Activated T-cell treated with anti-CD3 and anti-CD28 coated beads for 24 hours (primary cell): ENCODE data around the gene MAPK12.

Experiments used
- DNase-seq: peaks from one replicate; pipeline ENCODE4 v3.0.0-alpha.2; 2020; ENCODE audit warnings: low read depth

MAPK12 gene

GRCh38 chr22:50261615-50262459, at the start of gene MAPK12:
Gene MAPK12, minus strand, starts transcription at chr22:50261683. Its CDS starts 174 bp downstream, at chr22:50261509.
- DNase-seq = no peak

- no peak for DNase-seq
Observed at GRCh38 chr22:50310949-50311444, 49.5 kb upstream of the MAPK12 start.

- no peak for DNase-seq
Observed at GRCh38 chr22:50310031-50310722, 48.7 kb upstream of the MAPK12 start.

- no peak for DNase-seq
Observed at GRCh38 chr22:50309601-50309991, 48.1 kb upstream of the MAPK12 start.

- DNase-seq = no peak
Observed at GRCh38 chr22:50308986-50309600, 47.6 kb upstream of the MAPK12 start.

GRCh38 chr22:50308597-50308935, 47.1 kb upstream of the MAPK12 start:
- DNase-seq = no peak

GRCh38 chr22:50307890-50308596, 46.6 kb upstream of the MAPK12 start:
- no peak for DNase-seq

- no peak for DNase-seq
Observed at GRCh38 chr22:50306753-50307749, 45.6 kb upstream of the MAPK12 start, which contains the start of gene PLXNB2. Gene PLXNB2, minus strand, starts transcription at chr22:50307646. Its CDS starts 17,062 bp downstream, at chr22:50290584.

GRCh38 chr22:50305923-50306566, 44.6 kb upstream of the MAPK12 start:
- DNase-seq = no peak

GRCh38 chr22:50305393-50305922, 44.0 kb upstream of the MAPK12 start:
- DNase-seq = no peak

- no peak for DNase-seq
Observed at GRCh38 chr22:50304528-50305392, 43.3 kb upstream of the MAPK12 start.

- no peak for DNase-seq
Observed at GRCh38 chr22:50303848-50304527, 42.5 kb upstream of the MAPK12 start.

- no peak for DNase-seq
Observed at GRCh38 chr22:50303515-50303847, 42.0 kb upstream of the MAPK12 start.

GRCh38 chr22:50302564-50302963, 41.1 kb upstream of the MAPK12 start:
- DNase-seq = no peak

GRCh38 chr22:50302041-50302541, 40.6 kb upstream of the MAPK12 start:
- no peak for DNase-seq

- DNase-seq = no peak
Observed at GRCh38 chr22:50301581-50301991, 40.1 kb upstream of the MAPK12 start.

- DNase-seq = no peak
Observed at GRCh38 chr22:50300620-50301257, 39.3 kb upstream of the MAPK12 start.
